MM.1S (cell line): ENCODE measurements around the gene PARP12.

Source experiments
- DNase-seq: peaks from one replicate; pipeline ENCODE4 v3.0.0-alpha.2; 2015
- H2AFZ ChIP-seq: fragments of 300-600 bp; sonication (generic); 2 replicates; pipeline ENCODE4 v1.6.0; 2016; ENCODE audit warnings: antibody characterized with exemption, low read length
- H3F3A ChIP-seq: fragments of 300-600 bp; sonication (generic); 2 replicates; pipeline ENCODE4 v1.6.1; 2016; ENCODE audit warnings: mild to moderate bottlenecking, antibody characterized with exemption, low read length, moderate library complexity, mixed read lengths; ENCODE audit not compliant: insufficient read depth
- H3K27ac ChIP-seq: fragments of 300-600 bp; sonication (generic); 2 replicates; pipeline ENCODE4 v1.5.1; 2016; ENCODE audit warnings: mild to moderate bottlenecking, low read length
- H3K27me3 ChIP-seq: fragments of 300-600 bp; sonication (generic); replicated peaks from 2 replicates; pipeline ENCODE4 v1.6.0; 2016; ENCODE audit warnings: low read length; ENCODE audit not compliant: insufficient read depth
- H3K36me3 ChIP-seq: fragments of 300-600 bp; sonication (generic); replicated peaks from 2 replicates; pipeline ENCODE4 v1.6.1; 2016; ENCODE audit warnings: mild to moderate bottlenecking, low read length, mixed read lengths; ENCODE audit not compliant: insufficient read depth
- H3K4me1 ChIP-seq: fragments of 300-600 bp; sonication (generic); 2 replicates; pipeline ENCODE4 v1.6.1; 2016; ENCODE audit warnings: low read length, mixed read lengths
- H3K4me2 ChIP-seq: fragments of 300-600 bp; sonication (generic); 2 replicates; pipeline ENCODE4 v1.6.0; 2016; ENCODE audit warnings: low read depth, low read length
- H3K4me3 ChIP-seq: fragments of 300-600 bp; sonication (generic); 2 replicates; pipeline ENCODE4 v1.5.1; 2016; ENCODE audit warnings: low read length, mixed read lengths
- H3K79me2 ChIP-seq: fragments of 300-600 bp; sonication (generic); 2 replicates; pipeline ENCODE4 v1.6.1; 2016; ENCODE audit warnings: mixed run types, low read length, mixed read lengths
- H3K9ac ChIP-seq: fragments of 300-600 bp; sonication (generic); 2 replicates; pipeline ENCODE4 v1.6.1; 2016; ENCODE audit warnings: low read length, mixed read lengths
- H3K9me2 ChIP-seq: fragments of 300-600 bp; sonication (generic); replicated peaks from 2 replicates; pipeline ENCODE4 v1.6.1; 2016; ENCODE audit warnings: mild to moderate bottlenecking, low read length, mixed read lengths; ENCODE audit not compliant: insufficient read depth
- H3K9me3 ChIP-seq: fragments of 300-600 bp; sonication (generic); replicated peaks from 2 replicates; pipeline ENCODE4 v1.6.1; 2016; ENCODE audit warnings: mild to moderate bottlenecking, low read length, mixed read lengths; ENCODE audit not compliant: insufficient read depth
- H4K20me1 ChIP-seq: fragments of 300-600 bp; sonication (generic); 2 replicates; pipeline ENCODE4 v1.6.1; 2016; ENCODE audit warnings: mild to moderate bottlenecking, low read length, moderate library complexity, mixed read lengths; ENCODE audit not compliant: insufficient read depth
- CTCF ChIP-seq: fragments of 300-600 bp; sonication (generic); IDR thresholded peaks from 2 replicates; pipeline ENCODE4 v1.5.1; 2016; ENCODE audit warnings: antibody characterized with exemption, low read length, mixed read lengths
- EZH2 ChIP-seq: fragments of 300-600 bp; sonication (generic); optimal IDR thresholded peaks from 2 replicates; pipeline ENCODE3; 2017; ENCODE audit warnings: low read depth, mild to moderate bottlenecking, antibody characterized with exemption, low read length, mixed read lengths
- EZH2phosphoT487 ChIP-seq: fragments of 300-600 bp; sonication (generic); IDR thresholded peaks from 2 replicates; pipeline ENCODE4 v1.6.1; 2018; ENCODE audit warnings: antibody characterized with exemption, low read length

The PARP12 gene

GRCh38 chr7:140057143-140057535, 5.6 kb downstream of the PARP12 start:
- H3K9me2 ChIP-seq, result no peaks in the 10 kb centered on the region
- H3K27me3 ChIP-seq, result 0 out of 2 replicates have a peak, but pooled peaks cover under 1% of the 10 kb centered on the region
- no peak overlapping the region for H3K4me3 ChIP-seq
- H4K20me1 ChIP-seq, result no peaks in the 10 kb centered on the region
- H3F3A ChIP-seq, result 0 out of 2 replicates have a peak, but pooled peaks cover 11% of the 10 kb centered on the region
- TF ChIP-seq CTCF (no peak), EZH2phosphoT487 (no peak), EZH2 (no peak)
- H3K9ac ChIP-seq, result no peak overlapping the region
- peaks cover 16% of the 10 kb centered on the region for H3K4me1 ChIP-seq
- H3K27ac ChIP-seq, result no peak overlapping the region
- H3K79me2 ChIP-seq, result no peaks in the 10 kb centered on the region
- H3K36me3 ChIP-seq, result no peaks in the 10 kb centered on the region
- no peak for DNase-seq
- H2AFZ ChIP-seq, result no peak overlapping the region
- no peak overlapping the region for H3K4me2 ChIP-seq
- no peaks in the 10 kb centered on the region for H3K9me3 ChIP-seq

- Histone ChIP-seq H3K79me2 (no peaks in the 10 kb centered on the region), H3K4me3 (no peak overlapping the region), H4K20me1 (no peaks in the 10 kb centered on the region), H3K36me3 (no peaks in the 10 kb centered on the region), H3K9me3 (no peaks in the 10 kb centered on the region), H3K27me3 (0 out of 2 replicates have a peak, but pooled peaks cover 6% of the 10 kb centered on the region), H3K4me2 (no peak overlapping the region), H3K9me2 (no peaks in the 10 kb centered on the region), H2AFZ (no peak overlapping the region), H3K4me1 (peaks cover 16% of the 10 kb centered on the region), H3F3A (0 out of 2 replicates have a peak, but pooled peaks cover 11% of the 10 kb centered on the region), H3K27ac (no peak overlapping the region), H3K9ac (no peak overlapping the region)
- TF ChIP-seq CTCF (no peak), EZH2 (no peak), EZH2phosphoT487 (no peak)
- no peak for DNase-seq
These were observed 6.2 kb downstream of the PARP12 start for GRCh38 chr7:140056431-140057142.

- no peak for DNase-seq
- no peak overlapping the region for H2AFZ ChIP-seq
- no peak overlapping the region for H3K9ac ChIP-seq
- no peaks in the 10 kb centered on the region for H3K9me2 ChIP-seq
- H3K4me3 ChIP-seq, result no peak overlapping the region
- TF ChIP-seq EZH2 (no peak), CTCF (no peak), EZH2phosphoT487 (no peak)
- no peaks in the 10 kb centered on the region for H3K79me2 ChIP-seq
- H3K9me3 ChIP-seq, result no peaks in the 10 kb centered on the region
- H3K36me3 ChIP-seq, result no peaks in the 10 kb centered on the region
- no peak overlapping the region for H3K4me2 ChIP-seq
- 0 out of 2 replicates have a peak, but pooled peaks cover 11% of the 10 kb centered on the region for H3F3A ChIP-seq
- H3K27me3 ChIP-seq, result 0 out of 2 replicates have a peak, but pooled peaks cover 6% of the 10 kb centered on the region
- no peaks in the 10 kb centered on the region for H4K20me1 ChIP-seq
- no peak overlapping the region for H3K27ac ChIP-seq
- H3K4me1 ChIP-seq, result peaks cover 16% of the 10 kb centered on the region
These were observed 6.9 kb downstream of the PARP12 start for GRCh38 chr7:140055833-140056232.
